ENCODE data around the gene SBF2. TPM values are rescaled to one million over a fixed set of nuclear protein-coding genes. Genes with fewer than 3 reads are reported as not detected.
A peak's percentile ranks its signal among the peaks of the same experiment; 100 is the strongest.

SBF2 gene
- total RNA-seq, 1 experiment from 2014 or later, result 30.2 TPM

DNA sequence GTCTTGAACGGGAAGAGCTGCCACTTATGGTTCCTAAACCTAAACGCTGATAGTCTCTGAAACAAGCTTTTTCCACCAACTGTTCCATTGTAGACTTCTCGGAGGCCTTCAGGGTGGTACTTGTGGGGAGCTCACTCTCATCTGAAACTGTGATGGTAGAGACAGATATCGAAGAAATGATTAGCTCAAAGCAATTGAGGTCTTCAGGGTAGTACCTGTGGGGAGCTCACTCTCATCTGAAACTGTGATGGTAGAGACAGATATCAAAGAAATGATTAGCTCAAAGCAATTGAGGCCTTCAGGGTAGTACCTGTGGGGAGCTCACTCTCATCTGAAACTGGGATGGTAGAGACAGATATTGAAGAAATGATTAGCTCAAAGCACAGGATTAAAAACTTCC lies 454.5 kb downstream of the SBF2 start:
- H4K20me1 ChIP-seq (ENCODE audit: control insufficient read depth, insufficient read depth, insufficient read length), result no peaks in the 10 kb centered on the region
- H4K5ac ChIP-seq (ENCODE audit: insufficient read length, low read depth, low read length), result no peak overlapping the region
- Mint-ChIP-seq H3K27me3 (ENCODE audit: low read depth) (no peaks in the 10 kb centered on the region), H3K4me1 (peaks cover 13 to 14% of the 10 kb centered on the region in 2 experiments), H3K36me3 (ENCODE audit: insufficient read depth in 1 of 3, low read depth in 3 of 3) (peaks cover 0 to 9% (median 7%) of the 10 kb centered on the region in 3 experiments; a peak in 5 of 7 replicates), H3K9me3 (no peaks in the 10 kb centered on the region), H3K27ac (peak overlapping the region; percentile 40 to 89 (median 68); a peak in 4 of 7 replicates), H3K4me3 (no peak overlapping the region)
- H3K23me2 ChIP-seq (ENCODE audit: insufficient read length, low read depth, low read length, poor library complexity, severe bottlenecking), result no peaks in the 10 kb centered on the region
- no peak overlapping the region for H2BK20ac ChIP-seq (ENCODE audit: low read depth, low read length, poor library complexity, severe bottlenecking)
- no peak overlapping the region for H3K4ac ChIP-seq (ENCODE audit: low read depth, low read length)
- no peak overlapping the region for H3K14ac ChIP-seq (ENCODE audit: insufficient read depth, low read length)
- H3K18ac ChIP-seq (ENCODE audit: insufficient read length, low read depth, low read length), result no peak overlapping the region
- no peaks in the 10 kb centered on the region for H3K9me3 ChIP-seq (ENCODE audit: control insufficient read depth, low read depth, low read length)
- no peaks in the 10 kb centered on the region for H3K79me2 ChIP-seq (ENCODE audit: insufficient read depth, low read length)
- peaks cover 4% of the 10 kb centered on the region; the same call in 1 of the 2 replicates for H3K4me1 ChIP-seq (ENCODE audit: insufficient read depth, low read length)
- no peak overlapping the region for H3K56ac ChIP-seq (ENCODE audit: insufficient read length, low read depth, low read length)
- DNase-seq, result no peak
- no peak overlapping the region for H2BK5ac ChIP-seq (ENCODE audit: insufficient read length, low read length)
- no peak overlapping the region for H3K4me2 ChIP-seq (ENCODE audit: insufficient read depth, insufficient read length, low read length)
- H3K27me3 ChIP-seq (ENCODE audit: insufficient read depth, low read length), result no peaks in the 10 kb centered on the region
- no peak overlapping the region for H3T11ph ChIP-seq (ENCODE audit: low read length)
- H2BK120ac ChIP-seq (ENCODE audit: low read depth, low read length, poor library complexity, severe bottlenecking), result no peak overlapping the region
- H4K91ac ChIP-seq (ENCODE audit: insufficient read length, low read depth, low read length), result no peak overlapping the region
- H3K9ac ChIP-seq (ENCODE audit: extremely low read depth, insufficient read length, low read length), result no peak overlapping the region
- H2AK5ac ChIP-seq (ENCODE audit: insufficient read length, low read length), result no peak overlapping the region
- H2BK15ac ChIP-seq (ENCODE audit: low read depth, low read length), result no peak overlapping the region
- H2BK12ac ChIP-seq (ENCODE audit: insufficient read length, low read depth, low read length), result no peak overlapping the region
- no peak overlapping the region for H2AFZ ChIP-seq (ENCODE audit: low read length)
- H3K23ac ChIP-seq (ENCODE audit: insufficient read length, low read depth, low read length), result no peak overlapping the region
- no peak overlapping the region for H4K8ac ChIP-seq (replicated peaks; ENCODE audit: insufficient read length, low read depth, low read length)
- no peak for TF ChIP-seq CTCF (conservative IDR thresholded peaks at IDR 0.05)
- WGBS (ENCODE audit: extremely low coverage, insufficient read length, low lambda C conversion rate), result no CpG with 5 or more reads among the region's 4 CpGs
- no peaks in the 10 kb centered on the region for H3K79me1 ChIP-seq (ENCODE audit: insufficient read depth, low read depth, low read length, poor library complexity, severe bottlenecking)
- no peak overlapping the region for H3K27ac ChIP-seq (ENCODE audit: insufficient read length, low read depth, low read length)

Measured in H9 (cell line).